Gastrocnemius medialis (tissue), 4 donors: Measurements from ENCODE around the gene TBC1D25.

Source experiments
- CTCF ChIP-seq, 5 experiments: fragments of 450-650 bp in 3 of 5; fragments of 200-600 bp in 2 of 5; sonication (generic) in 2 of 5; IDR thresholded peaks in 4 of 5; conservative IDR thresholded peaks in 1 of 5; 1 replicate in 4 of 5; 2 replicates in 1 of 5; pipeline ENCODE4 v1.5.1; 2016 to 2019; ENCODE audit warnings: antibody characterized with exemption in 5 of 5, mild to moderate bottlenecking in 3 of 5, moderate library complexity in 3 of 5
- POLR2A ChIP-seq, 2 donors: fragments of 450-650 bp; IDR thresholded peaks; one replicate each; pipeline ENCODE4 v1.6.1; 2017; ENCODE audit warnings: antibody characterized with exemption in 2 of 2, mild to moderate bottlenecking in 2 of 2, moderate library complexity in 2 of 2

GRCh38 chrX:48604701-48605100 lies 65.2 kb downstream of the TBC1D25 start:
- TF ChIP-seq CTCF (IDR thresholded peaks at IDR 0.05 in 4 of 5, conservative IDR thresholded peaks at IDR 0.05 in 1 of 5) = no peak
- TF ChIP-seq POLR2A (IDR thresholded peaks at IDR 0.05) = no peak
